ENCODE results near the gene AQP7. TPM values are rescaled to one million over a fixed set of nuclear protein-coding genes. Genes with fewer than 3 reads are reported as not detected.
"Not testable (repeated sequence)": the region's sequence is repeated elsewhere in the genome, so short reads cannot be mapped to it uniquely, and the experiment has no call there.

The AQP7 gene
- polyA plus RNA-seq, 3 donors = 23.2 to 33.7 (median 33.2) TPM

GRCh38 chr9:33435821-33436277 is 33.5 kb upstream of the AQP7 start:
- DNase-seq = no peak

- no peak for DNase-seq
Observed at GRCh38 chr9:33434317-33435105, 32.1 kb upstream of the AQP7 start.

GRCh38 chr9:33433871-33434270 is 31.5 kb upstream of the AQP7 start:
- no peak for DNase-seq

- no peak for DNase-seq
Observed at GRCh38 chr9:33431420-33431819, 29.1 kb upstream of the AQP7 start.

- DNase-seq = no peak
Observed at GRCh38 chr9:33430942-33431341, 28.6 kb upstream of the AQP7 start.

GRCh38 chr9:33429256-33429985 is 27.1 kb upstream of the AQP7 start:
- no peak for DNase-seq

- DNase-seq = no peak
Observed at GRCh38 chr9:33426843-33427293, 24.5 kb upstream of the AQP7 start.

GRCh38 chr9:33425128-33425533 is 22.8 kb upstream of the AQP7 start:
- DNase-seq = no peak

- not testable (repeated sequence) for DNase-seq
Observed at GRCh38 chr9:33424492-33424891, 22.1 kb upstream of the AQP7 start.

GRCh38 chr9:33424043-33424442 is 21.7 kb upstream of the AQP7 start:
- DNase-seq = not testable (repeated sequence)

GRCh38 chr9:33419708-33420303 is 17.4 kb upstream of the AQP7 start:
- no peak for DNase-seq

GRCh38 chr9:33418090-33418489 is 15.7 kb upstream of the AQP7 start:
- no peak for DNase-seq

GRCh38 chr9:33416996-33417395 is 14.6 kb upstream of the AQP7 start:
- DNase-seq = no peak

GRCh38 chr9:33415501-33416038 is 13.2 kb upstream of the AQP7 start:
- peak; percentile 35 for DNase-seq

GRCh38 chr9:33414889-33415500 is 12.6 kb upstream of the AQP7 start:
- no peak for DNase-seq

GRCh38 chr9:33414268-33414667 is 11.9 kb upstream of the AQP7 start:
- no peak for DNase-seq

- DNase-seq = no peak
Observed at GRCh38 chr9:33408087-33408486, 5.7 kb upstream of the AQP7 start.

GRCh38 chr9:33407061-33407460 is 4.7 kb upstream of the AQP7 start:
- DNase-seq = no peak

GRCh38 chr9:33404788-33405362 is 2.5 kb upstream of the AQP7 start:
- DNase-seq = no peak

GRCh38 chr9:33403941-33404787 is 1.8 kb upstream of the AQP7 start:
- no peak for DNase-seq

GRCh38 chr9:33401809-33402208 is 559 bp downstream of the AQP7 start:
- DNase-seq = not testable (repeated sequence)

Data from renal pelvis (tissue), 4 donors.